Measurements from ENCODE around the gene RALGAPA2.

The RALGAPA2 gene

GRCh38 chr20:20536240-20536933 is 176.1 kb downstream of the RALGAPA2 start:
- DNase-seq (ENCODE audit: low read depth) = no peak

GRCh38 chr20:20535051-20535450 is 177.4 kb downstream of the RALGAPA2 start:
- DNase-seq (ENCODE audit: low read depth) = no peak

DNA sequence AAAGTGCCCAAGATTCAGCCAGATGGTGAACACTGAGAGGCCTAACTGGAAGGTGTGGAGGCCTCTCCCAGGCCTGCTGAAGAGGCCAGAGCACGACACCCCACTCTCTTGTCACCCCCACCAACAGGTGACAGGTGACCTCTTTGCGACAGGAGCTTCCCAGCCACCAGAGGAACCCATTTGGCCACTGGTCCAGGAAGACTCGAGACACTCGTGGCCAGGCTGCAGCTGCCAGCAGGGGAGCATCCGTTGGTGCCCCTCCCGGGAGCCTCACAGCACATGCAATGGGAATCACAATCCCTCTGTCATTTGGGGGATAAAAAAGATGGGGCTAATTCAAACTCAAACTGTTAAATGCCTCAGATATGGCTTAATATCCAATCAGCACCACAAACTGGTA is 181.2 kb downstream of the RALGAPA2 start:
- DNase-seq (ENCODE audit: low read depth) = no peak

- DNase-seq (ENCODE audit: low read depth) = no peak
These were observed 181.9 kb downstream of the RALGAPA2 start for GRCh38 chr20:20530428-20531151.

GRCh38 chr20:20529597-20529996 is 182.8 kb downstream of the RALGAPA2 start:
- no peak for DNase-seq (ENCODE audit: low read depth)

DNA sequence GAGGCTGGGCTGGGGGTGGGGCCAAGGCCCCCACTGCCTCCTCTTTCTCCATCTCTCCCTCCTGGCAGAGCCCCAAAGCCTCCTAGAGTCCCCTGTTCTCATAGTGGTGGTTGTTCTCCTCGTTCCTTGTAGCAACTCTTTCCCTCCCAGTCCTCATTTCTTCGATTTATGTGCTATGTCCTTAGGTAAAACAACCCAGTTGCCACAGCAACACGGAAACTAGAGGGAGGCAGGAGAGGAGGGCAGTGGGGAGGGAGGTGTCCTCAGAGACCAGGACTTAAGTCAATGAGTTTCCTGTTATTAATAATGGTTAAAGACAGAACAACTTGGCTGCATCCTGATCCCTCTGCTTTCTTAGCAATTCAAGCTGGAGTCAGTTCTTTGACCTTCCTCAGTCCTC is 183.6 kb downstream of the RALGAPA2 start:
- DNase-seq (ENCODE audit: low read depth) = no peak

DNA sequence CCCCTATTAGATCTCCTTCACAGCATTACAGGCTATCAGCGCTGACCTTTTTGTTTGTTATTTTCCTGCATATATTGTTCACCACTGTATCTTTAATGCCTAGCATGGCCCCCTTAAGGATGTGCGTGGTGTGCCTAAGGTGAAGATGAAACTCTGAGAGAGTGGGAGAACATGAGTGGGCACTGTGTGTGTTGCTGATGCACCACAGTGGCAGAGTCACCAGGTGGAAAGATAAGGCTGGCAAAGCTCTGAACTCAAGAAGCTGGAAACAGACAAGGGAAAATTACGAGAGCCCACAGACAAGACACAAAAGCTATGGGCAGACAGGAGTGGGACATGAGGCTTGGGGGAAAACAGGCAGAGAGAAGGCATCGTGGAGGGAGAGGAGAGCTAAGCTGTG is 184.8 kb downstream of the RALGAPA2 start:
- DNase-seq (ENCODE audit: low read depth) = no peak

- DNase-seq (ENCODE audit: low read depth) = no peak
These were observed 186.7 kb downstream of the RALGAPA2 start for GRCh38 chr20:20525756-20526155.

DNA sequence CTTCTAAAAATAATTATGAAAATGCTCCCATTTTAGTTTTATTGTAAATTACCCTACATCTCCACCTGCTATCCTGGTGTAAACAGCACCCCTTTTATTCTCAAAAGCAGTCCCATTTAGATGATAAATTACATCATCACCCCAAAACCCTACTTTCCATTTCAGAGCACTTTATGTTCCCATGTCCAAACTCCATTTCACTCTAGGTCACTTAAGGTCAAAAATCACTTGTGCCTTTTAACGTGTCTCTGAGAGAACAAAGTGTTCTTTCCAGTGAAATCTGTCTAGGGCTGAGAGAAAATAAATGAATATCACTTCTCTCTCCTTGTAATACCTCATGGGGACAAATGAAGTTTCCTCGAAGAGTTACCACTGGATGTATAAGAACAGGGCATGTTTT is 187.2 kb downstream of the RALGAPA2 start:
- no peak for DNase-seq (ENCODE audit: low read depth)

DNA sequence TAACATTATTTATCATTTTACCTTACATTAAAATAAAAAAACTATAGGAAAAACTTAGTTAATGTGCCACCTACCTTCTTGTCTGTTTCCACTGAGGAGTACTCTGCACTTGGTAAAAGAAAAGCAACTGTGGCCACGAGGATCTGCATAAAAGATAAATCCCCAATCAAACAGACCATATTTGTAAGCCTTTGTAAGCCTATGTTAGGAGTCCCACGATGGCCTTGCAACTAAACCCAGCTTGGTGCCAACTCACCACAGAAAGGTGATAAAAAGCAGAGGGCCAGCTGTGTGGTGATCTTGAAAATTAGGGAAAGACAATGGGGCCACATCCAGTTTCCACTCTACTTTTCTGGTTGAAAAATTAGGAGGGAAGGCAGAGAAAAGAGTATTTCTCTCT is 187.7 kb downstream of the RALGAPA2 start:
- no peak for DNase-seq (ENCODE audit: low read depth)

- DNase-seq (ENCODE audit: low read depth) = no peak
These were observed 190.7 kb downstream of the RALGAPA2 start for GRCh38 chr20:20521736-20522135.

DNA sequence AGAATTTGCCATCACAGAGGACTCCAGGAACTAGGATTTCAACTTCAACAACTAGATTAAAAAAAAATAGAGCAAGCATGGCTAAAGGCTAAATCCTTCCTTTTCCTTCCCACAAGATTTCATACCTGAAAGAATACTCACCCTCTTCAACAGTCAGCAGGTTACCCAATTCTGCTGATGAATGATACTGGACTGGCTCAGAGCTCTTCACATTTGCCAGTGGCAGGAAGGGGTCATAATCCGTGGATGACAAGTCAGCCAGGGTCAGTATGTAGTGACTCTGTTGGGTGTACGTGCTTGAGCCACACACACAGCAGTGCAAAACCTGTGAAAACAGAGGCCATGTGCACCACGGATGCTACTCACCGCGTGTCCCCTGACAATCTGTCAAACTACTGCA is 191.7 kb downstream of the RALGAPA2 start:
- DNase-seq (ENCODE audit: low read depth) = no peak

DNA sequence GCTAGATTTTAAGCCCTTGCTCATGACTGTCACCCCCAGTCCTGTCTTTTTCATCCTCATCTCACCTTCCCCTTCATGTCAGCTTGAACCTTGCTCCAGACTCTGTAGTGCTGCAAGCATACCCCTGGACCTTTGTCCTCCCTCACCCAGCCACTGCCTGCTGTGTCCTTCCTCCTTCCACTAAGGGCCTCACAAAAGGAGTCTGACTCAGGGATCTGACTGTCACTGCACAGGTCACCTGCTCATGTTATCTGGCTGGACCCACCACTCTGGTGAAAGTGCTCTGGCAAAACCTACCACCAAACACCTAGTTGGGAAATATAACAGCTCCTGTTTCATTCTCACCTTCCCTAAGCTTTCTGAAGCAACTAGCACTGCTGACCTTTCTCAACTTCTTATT is 193.2 kb downstream of the RALGAPA2 start:
- no peak for DNase-seq (ENCODE audit: low read depth)

- DNase-seq (ENCODE audit: low read depth) = no peak
These were observed 194.2 kb downstream of the RALGAPA2 start for GRCh38 chr20:20518263-20518662.

GRCh38 chr20:20517296-20517695 is 195.1 kb downstream of the RALGAPA2 start:
- DNase-seq (ENCODE audit: low read depth) = no peak

DNA sequence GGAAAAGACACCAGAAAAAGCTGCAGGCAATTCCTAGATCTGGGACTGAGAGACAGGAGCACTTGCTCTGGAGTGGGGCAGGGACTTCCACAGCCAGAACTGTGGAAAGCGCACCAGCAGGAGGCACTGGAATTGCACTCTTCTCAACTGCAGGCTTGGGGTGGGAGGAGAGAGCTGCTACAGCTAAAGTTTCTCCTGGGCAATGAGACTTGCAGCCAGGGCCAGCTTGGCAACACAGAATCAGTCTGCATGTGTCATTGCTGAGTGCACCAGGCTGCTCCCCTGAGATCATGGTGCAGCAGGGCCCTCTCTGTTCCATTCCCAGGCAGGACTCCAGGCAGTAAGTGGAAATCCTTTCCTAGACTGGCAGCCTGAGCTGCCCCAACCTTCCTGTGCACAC is 198.7 kb downstream of the RALGAPA2 start:
- DNase-seq (ENCODE audit: low read depth) = no peak

DNA sequence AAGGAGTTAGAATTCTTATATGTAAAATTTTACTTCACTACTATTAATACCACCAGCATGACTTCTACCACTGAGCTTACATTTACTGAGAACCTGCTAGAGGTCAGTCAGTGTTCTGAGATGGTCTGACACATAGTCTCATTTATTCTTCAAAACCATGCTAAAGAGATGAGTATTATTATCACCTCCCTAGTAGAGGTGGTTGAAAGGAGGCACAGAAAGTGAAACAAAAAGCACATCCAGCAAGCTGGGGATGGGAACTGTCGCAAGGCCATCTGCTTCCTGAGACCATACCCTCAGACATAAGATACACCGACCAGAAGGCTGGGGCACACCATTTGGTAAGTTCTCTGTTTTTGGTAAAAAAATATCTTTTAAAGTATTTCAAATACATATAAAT is 206.9 kb downstream of the RALGAPA2 start:
- no peak for DNase-seq (ENCODE audit: low read depth)

GRCh38 chr20:20503777-20504530 is 208.5 kb downstream of the RALGAPA2 start:
- no peak for DNase-seq (ENCODE audit: low read depth)

DNA sequence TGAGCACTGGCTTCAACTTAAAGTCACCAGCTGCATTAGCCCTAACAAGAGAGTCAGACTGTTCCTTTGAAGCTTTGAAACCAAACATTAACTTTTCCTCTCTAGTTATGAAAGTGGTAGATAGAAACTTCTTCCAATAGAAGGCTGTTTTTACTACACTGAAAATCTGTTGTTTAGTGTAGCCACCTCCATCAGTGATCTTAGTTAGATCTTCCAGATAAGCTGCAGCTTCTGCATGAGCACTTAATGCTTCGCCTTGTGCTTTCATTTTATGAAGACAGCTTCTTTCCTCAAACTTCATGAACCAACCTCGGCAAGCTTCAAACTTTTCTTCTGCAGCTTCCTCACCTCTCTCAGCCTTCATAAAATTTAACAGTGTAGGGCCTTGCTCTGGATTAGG is 211.3 kb downstream of the RALGAPA2 start:
- no peak for DNase-seq (ENCODE audit: low read depth)

- DNase-seq (ENCODE audit: low read depth) = no peak
These were observed 212.1 kb downstream of the RALGAPA2 start for GRCh38 chr20:20500312-20500711.

DNA sequence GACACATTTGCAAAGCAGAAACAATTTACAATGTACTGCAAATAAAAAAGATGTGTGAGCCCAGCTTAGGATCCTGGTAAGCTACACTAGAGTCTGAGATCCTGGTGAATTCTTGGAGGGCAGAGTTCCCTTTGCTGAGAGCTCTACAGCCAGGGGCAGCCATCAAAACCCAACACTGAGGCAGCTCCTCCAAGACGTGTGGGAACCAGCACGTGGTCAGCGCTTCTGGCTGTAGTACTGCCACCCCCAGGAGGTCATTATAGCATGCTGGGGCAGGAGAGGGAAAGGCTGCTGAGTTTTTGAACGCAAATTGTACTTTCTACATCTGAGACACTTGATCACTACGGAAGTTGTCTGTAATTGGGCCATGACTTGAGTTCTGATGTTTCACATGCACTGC is 213.0 kb downstream of the RALGAPA2 start:
- no peak for DNase-seq (ENCODE audit: low read depth)

DNA sequence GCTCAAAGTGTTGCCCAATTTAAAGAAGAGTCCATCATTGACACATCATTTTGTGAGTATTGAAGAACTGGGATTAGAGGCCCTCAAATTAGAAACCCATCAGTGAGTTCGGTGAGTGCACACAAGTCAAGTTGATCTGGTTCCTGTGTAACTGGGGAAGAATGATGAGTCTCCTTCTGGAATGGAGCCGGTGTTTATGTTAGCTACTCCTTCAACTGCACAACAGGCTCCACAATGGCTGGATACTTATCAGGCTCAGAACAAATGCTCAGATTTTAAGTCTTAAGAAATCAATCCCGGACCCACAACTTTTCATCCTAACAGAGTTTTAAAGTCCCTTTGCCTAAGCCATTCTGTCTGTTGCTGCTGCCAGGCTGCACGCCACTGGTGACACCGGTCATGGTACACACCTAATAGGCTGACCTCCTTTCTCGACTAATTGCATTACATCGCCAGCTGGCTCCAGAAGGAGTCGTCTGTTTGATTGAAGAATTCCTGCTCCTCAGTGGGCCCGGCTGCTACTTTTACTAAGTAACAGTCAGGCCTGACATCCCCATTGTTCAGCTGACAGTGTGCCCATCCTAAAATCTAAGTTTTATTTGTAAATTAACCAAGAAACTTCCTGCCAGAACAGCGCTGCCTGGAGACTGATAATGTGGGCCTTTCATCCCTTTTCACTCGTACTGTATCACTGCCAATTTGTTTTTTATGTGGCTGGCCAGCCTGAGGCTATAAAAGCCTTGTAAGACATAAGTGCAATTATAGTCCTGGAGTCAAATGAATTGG is 214.2 kb downstream of the RALGAPA2 start:
- no peak for DNase-seq (ENCODE audit: low read depth)
